ENCODE results near the gene NTMT1.

NTMT1 gene

DNA sequence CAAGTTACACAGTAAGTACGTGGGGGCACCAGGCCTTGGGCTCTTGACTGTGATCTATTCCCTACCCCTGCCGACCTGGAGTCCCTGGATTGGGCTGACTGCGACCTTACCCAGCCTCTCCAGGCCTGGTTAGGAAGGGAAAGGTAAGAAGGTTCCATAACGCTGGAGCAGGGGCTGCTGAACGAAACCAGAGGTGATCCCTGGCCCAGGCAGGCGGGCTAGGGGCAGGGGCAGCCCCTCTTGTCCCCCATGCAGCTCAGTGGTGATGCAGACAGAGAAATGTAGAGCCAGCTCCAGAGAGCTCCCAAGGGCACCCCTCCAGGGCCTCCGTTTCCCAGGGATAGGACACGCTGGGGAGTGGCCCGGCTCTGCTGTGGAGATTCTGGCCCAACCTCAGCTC is 53.6 kb downstream of the NTMT1 start:
- TF ChIP-seq, protein P1, sequence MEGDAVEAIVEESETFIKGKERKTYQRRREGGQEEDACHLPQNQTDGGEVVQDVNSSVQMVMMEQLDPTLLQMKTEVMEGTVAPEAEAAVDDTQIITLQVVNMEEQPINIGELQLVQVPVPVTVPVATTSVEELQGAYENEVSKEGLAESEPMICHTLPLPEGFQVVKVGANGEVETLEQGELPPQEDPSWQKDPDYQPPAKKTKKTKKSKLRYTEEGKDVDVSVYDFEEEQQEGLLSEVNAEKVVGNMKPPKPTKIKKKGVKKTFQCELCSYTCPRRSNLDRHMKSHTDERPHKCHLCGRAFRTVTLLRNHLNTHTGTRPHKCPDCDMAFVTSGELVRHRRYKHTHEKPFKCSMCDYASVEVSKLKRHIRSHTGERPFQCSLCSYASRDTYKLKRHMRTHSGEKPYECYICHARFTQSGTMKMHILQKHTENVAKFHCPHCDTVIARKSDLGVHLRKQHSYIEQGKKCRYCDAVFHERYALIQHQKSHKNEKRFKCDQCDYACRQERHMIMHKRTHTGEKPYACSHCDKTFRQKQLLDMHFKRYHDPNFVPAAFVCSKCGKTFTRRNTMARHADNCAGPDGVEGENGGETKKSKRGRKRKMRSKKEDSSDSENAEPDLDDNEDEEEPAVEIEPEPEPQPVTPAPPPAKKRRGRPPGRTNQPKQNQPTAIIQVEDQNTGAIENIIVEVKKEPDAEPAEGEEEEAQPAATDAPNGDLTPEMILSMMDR (IDR thresholded peaks at IDR 0.05; ENCODE audit: low read depth, low read length): no peak

DNA sequence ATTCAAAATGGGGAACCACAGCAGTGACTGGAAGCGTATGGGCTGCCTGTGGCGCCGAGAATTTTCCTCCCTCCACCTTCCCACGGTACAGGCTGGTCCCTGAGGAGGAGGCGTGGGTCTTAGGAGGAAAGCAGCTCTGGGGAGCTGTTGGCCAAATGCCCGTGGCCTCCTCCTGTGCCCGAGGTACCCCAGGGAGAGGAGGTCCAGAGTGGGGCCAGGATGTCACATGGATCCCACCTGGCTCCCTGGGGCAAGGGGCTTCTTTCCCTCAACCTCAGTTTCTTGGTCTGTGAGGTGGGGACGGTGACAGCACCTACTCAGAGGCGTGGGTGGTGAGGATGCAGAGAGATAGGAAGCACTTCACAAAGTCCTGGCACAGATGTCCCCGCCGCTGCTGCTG is 56.0 kb downstream of the NTMT1 start:
- H3K4me3 ChIP-seq (replicated peaks in 1 of 2; ENCODE audit: low read depth in 2 of 2, low read length in 2 of 2): no peak overlapping the region

More for the DNA sequence above, 53.6 kb downstream of the NTMT1 start:
- no peak overlapping the region for H3K4me3 ChIP-seq (replicated peaks in 1 of 2; ENCODE audit: low read depth in 2 of 2, low read length in 2 of 2)
- no peak for DNase-seq (ENCODE audit: low read depth in 2 of 2)

DNA sequence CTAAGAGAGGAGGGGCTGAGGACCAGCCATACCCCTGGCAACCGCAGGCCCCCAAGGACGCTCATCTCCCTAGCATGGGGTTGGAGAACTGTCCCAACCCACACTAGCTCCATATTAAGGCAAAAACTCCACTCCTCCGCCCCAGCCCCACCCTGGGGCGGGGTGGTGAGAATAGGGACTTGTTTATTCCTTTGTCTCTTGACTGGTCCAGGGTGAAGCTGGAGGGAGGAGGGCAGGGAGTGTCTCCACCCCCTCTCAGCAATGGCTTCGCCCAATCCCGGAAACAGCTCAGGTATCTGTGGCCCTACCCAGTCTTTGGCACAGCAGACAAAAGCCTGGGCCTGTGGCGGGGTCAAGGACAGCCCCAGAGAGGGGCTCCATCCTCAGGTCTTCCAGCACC is 56.4 kb downstream of the NTMT1 start:
- TF ChIP-seq, protein P1 (IDR thresholded peaks at IDR 0.05; ENCODE audit: low read depth, low read length): no peak
- no peak overlapping the region for H3K4me3 ChIP-seq (replicated peaks in 1 of 2; ENCODE audit: low read depth in 2 of 2, low read length in 2 of 2)
- DNase-seq (ENCODE audit: low read depth in 2 of 2): no peak

More for the DNA sequence above, 56.0 kb downstream of the NTMT1 start:
- TF ChIP-seq, protein P1 (IDR thresholded peaks at IDR 0.05; ENCODE audit: low read depth, low read length): no peak
- no peak for DNase-seq (ENCODE audit: low read depth in 2 of 2)

DNA sequence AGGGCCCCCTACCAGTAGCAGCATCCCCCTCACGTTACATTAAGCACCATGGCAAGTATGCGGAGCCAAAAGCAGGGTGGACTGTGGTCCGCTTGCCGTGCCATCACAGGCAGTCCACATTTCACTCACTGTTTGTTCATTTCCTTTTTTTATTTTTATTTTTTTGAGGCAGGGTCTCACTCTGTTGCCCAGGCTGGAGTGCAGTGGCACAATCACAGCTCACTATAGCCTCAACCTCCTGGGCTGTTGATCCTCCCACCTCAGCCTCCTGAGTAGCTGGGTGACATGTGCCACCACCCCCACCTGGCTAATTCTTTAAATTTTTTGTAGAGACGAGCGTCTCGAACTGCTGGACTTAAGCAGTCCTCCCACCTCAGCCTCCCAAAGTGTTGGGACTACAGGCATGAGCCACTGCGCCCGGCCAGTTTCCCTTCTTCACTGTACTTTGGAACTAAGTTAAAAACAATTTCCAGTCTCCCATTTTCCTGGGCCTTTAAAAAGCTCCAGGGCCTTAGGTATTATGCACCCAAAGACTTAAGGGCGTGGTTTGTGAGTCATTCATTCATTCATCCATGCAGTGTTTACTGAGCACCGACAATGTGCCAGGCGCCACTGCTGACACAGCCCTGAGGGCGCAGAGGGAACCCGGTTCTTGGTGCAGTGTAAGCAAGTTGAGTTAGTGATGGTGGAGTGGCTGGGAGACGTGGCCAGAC is 59.4 kb downstream of the NTMT1 start:
- TF ChIP-seq, protein P1 (IDR thresholded peaks at IDR 0.05; ENCODE audit: low read depth, low read length): no peak
- H3K4me3 ChIP-seq (replicated peaks in 1 of 2; ENCODE audit: low read depth in 2 of 2, low read length in 2 of 2): no peak overlapping the region

More for the DNA sequence above, 59.4 kb downstream of the NTMT1 start:
- DNase-seq (ENCODE audit: low read depth in 2 of 2): peak in 1 of 2 donors; percentile 50
